ENCODE results near the gene AXIN2. TPM values are rescaled to one million over a fixed set of nuclear protein-coding genes. Genes with fewer than 3 reads are reported as not detected.

AXIN2 gene
- total RNA-seq, 4 donors from 2014 or later, result 17.2 to 63.4 (median 49.3) TPM

DNA sequence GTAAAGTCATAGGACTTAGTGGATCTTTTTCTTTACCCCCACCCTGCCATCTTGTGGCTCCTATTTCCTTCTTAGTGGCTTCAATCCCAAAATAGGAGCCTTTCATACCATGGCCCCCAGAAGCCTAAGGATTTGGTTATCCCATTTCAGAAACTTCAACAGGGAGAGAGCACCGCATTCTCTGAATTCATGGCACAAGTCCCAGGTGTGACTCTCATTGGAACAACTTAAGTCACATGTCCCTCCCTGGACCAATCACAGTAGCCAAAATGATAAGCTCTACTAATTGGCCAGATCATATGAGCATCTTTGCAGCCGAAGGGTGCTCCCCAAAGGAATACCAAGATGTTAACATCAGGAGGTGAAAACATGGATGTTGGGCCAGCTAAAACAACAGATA is 43.2 kb downstream of the AXIN2 start:
- no peak overlapping the region for H3K4me3 ChIP-seq
- H3K9me3 ChIP-seq, result no peaks in the 10 kb centered on the region
- WGBS, result 91% methylated on average over 2 of the region's 2 CpGs
- H3K27ac ChIP-seq (replicated peaks in 1 of 4), result no peak overlapping the region
- no peaks in the 10 kb centered on the region for H3K27me3 ChIP-seq
- intact Hi-C loops (cut with DNase I), result loop anchor here (5.0 kb wide), 1 partner anchor 46 kb away; no protein-coding TSS in a partner anchor
- H3K4me1 ChIP-seq, result peaks cover 5 to 39% (median 34%) of the 10 kb centered on the region in 4 donors
- no peaks in the 10 kb centered on the region for H3K36me3 ChIP-seq
- DNase-seq (ENCODE audit: extremely low spot score), result no peak
- TF ChIP-seq POLR2AphosphoS5 (IDR thresholded peaks at IDR 0.05), result no peak
- TF ChIP-seq, protein P1, sequence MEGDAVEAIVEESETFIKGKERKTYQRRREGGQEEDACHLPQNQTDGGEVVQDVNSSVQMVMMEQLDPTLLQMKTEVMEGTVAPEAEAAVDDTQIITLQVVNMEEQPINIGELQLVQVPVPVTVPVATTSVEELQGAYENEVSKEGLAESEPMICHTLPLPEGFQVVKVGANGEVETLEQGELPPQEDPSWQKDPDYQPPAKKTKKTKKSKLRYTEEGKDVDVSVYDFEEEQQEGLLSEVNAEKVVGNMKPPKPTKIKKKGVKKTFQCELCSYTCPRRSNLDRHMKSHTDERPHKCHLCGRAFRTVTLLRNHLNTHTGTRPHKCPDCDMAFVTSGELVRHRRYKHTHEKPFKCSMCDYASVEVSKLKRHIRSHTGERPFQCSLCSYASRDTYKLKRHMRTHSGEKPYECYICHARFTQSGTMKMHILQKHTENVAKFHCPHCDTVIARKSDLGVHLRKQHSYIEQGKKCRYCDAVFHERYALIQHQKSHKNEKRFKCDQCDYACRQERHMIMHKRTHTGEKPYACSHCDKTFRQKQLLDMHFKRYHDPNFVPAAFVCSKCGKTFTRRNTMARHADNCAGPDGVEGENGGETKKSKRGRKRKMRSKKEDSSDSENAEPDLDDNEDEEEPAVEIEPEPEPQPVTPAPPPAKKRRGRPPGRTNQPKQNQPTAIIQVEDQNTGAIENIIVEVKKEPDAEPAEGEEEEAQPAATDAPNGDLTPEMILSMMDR (IDR thresholded peaks at IDR 0.05), result no peak
- TF ChIP-seq POLR2A (IDR thresholded peaks at IDR 0.05; ENCODE audit: low read depth), result no peak
- no peak for TF ChIP-seq EP300 (IDR thresholded peaks at IDR 0.05)

DNA sequence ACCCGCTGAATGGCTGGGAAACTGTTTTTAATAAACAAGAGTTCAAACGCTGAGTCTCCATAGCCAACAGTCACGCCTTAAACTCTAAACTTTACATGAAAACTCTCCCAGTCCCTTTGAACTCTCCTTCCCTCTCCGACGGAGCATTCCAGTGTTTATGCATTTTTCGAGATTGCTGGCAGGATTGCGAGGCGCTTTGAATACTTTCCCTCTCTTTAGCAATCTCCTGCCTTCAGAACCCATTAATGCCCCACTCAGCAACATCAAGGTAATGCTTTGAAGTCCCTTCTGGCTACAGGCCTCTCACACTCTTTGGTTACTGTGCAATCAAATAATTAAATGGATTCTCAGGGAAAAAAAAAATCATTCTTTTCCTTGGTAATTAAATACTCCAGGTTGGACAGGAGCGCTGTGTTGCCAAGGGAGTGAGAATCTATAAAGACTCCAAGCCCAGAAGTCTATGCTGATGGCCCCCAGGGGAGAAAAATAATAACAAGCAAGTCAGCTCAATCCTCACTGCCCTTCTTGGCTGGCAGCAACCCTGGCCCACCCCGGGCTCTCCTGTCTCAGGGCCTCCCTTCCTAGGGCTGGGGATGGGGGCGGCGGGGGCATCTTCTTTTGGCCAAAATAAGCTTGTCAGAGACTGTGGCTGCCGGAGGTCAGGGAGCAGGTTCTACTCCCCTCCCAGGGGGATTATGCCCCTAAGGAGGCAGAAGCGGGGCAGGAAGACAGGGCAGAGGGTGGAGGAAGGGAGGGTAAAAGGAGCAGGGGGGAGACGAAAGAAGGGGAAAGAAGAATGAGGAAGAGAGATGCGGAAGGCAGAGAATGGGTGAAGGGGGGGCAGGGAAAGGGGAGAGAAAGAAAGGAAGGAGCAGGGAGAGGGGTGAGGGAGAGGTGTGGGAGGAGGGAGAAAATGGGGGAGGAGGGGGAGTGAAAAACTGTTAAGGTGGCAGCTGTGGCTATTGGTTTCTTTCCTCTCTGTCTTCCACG is 45.2 kb downstream of the AXIN2 start:
- 41% methylated on average over 17 of the region's 17 CpGs for WGBS
- DNase-seq (ENCODE audit: extremely low spot score), result no peak
- Histone ChIP-seq H3K27me3 (no peaks in the 10 kb centered on the region), H3K36me3 (no peaks in the 10 kb centered on the region), H3K27ac (replicated peaks in 1 of 4) (peak overlapping the region; percentile 79 to 91 (median 84)), H3K4me3 (no peak overlapping the region), H3K4me1 (peaks cover 5 to 39% (median 34%) of the 10 kb centered on the region in 4 donors), H3K9me3 (no peaks in the 10 kb centered on the region)
- intact Hi-C loops (cut with DNase I), result loop anchor here (5.0 kb wide), 1 partner anchor 44 kb away; no protein-coding TSS in a partner anchor
- TF ChIP-seq EP300 (IDR thresholded peaks at IDR 0.05) (peak; percentile 19), POLR2AphosphoS5 (IDR thresholded peaks at IDR 0.05) (peak; percentile 28 to 64), POLR2A (IDR thresholded peaks at IDR 0.05; ENCODE audit: low read depth) (no peak)
- TF ChIP-seq, protein P1 (IDR thresholded peaks at IDR 0.05), result no peak

DNA sequence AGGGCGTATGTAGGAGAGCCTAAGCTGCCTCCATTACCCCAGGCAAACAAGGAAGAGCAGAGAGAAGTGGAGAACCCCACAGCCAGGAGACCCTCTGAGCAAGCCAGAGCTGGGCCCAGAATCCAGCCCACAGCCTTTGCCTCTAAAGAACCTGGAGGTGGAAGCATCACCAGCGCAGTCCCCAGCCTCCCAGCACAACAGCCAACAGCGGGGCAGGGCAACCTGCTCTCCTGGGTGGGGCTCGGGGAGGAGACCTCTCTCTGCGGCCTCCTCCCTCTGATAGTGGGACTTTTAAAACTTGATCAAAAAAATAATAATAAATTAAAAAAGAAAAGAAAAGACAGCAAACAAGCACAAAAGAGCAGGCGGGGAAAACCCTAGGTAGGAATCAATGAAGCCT is 45.9 kb downstream of the AXIN2 start:
- TF ChIP-seq POLR2A (IDR thresholded peaks at IDR 0.05; ENCODE audit: low read depth), result no peak
- no peak for TF ChIP-seq POLR2AphosphoS5 (IDR thresholded peaks at IDR 0.05)
- TF ChIP-seq, protein P1 (IDR thresholded peaks at IDR 0.05), result no peak
- peak overlapping the region; percentile 79 to 91 (median 84) for H3K27ac ChIP-seq (replicated peaks in 1 of 4)
- H3K9me3 ChIP-seq, result no peaks in the 10 kb centered on the region
- 66% methylated on average over 6 of the region's 6 CpGs for WGBS
- DNase-seq (ENCODE audit: extremely low spot score), result no peak
- intact Hi-C loops (cut with DNase I), result loop anchor here (5.0 kb wide), 1 partner anchor 43 kb away; no protein-coding TSS in a partner anchor
- no peaks in the 10 kb centered on the region for H3K27me3 ChIP-seq
- no peaks in the 10 kb centered on the region for H3K36me3 ChIP-seq
- H3K4me1 ChIP-seq, result peaks cover 5 to 39% (median 34%) of the 10 kb centered on the region in 4 donors
- no peak overlapping the region for H3K4me3 ChIP-seq

DNA sequence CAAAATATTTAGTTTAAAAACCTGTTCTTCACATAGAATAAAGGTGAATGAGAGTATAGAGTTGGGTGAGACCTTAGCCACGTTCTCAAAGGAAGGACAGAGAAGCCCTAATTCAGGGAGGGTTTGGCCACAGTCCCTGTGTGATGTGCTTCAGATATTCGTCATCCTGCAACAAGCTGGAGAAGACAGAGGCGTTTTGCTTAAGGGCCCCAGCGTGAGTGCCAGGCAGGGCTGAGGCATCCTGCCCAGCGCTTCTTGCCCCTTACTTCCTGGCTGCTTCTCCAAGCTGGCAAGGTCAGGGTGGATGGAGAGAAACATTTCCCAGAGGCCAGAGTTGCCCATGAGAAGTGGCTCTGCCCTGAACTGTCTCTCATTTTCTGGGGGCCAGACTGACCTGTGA is 46.9 kb downstream of the AXIN2 start:
- peak in 1 of 2 donors; percentile 27 for TF ChIP-seq POLR2AphosphoS5 (IDR thresholded peaks at IDR 0.05)
- TF ChIP-seq, protein P1 (IDR thresholded peaks at IDR 0.05), result no peak
- H3K27me3 ChIP-seq, result no peaks in the 10 kb centered on the region
- no peak overlapping the region for H3K4me3 ChIP-seq
- no peaks in the 10 kb centered on the region for H3K9me3 ChIP-seq
- intact Hi-C loops (cut with DNase I), result no loop called here
- WGBS, result 22% methylated on average over 5 of the region's 5 CpGs
- H3K36me3 ChIP-seq, result no peaks in the 10 kb centered on the region
- H3K4me1 ChIP-seq, result peaks cover 5 to 39% (median 34%) of the 10 kb centered on the region in 4 donors
- no peak for DNase-seq (ENCODE audit: extremely low spot score)
- peak overlapping the region; percentile 79 to 91 (median 84) for H3K27ac ChIP-seq (replicated peaks in 1 of 4)

Measured in esophagus muscularis mucosa (tissue), 4 donors.